ENCODE data around the gene TAAR6. TPM values are rescaled to one million over a fixed set of nuclear protein-coding genes. Genes with fewer than 3 reads are reported as not detected.

The TAAR6 gene, protein sequence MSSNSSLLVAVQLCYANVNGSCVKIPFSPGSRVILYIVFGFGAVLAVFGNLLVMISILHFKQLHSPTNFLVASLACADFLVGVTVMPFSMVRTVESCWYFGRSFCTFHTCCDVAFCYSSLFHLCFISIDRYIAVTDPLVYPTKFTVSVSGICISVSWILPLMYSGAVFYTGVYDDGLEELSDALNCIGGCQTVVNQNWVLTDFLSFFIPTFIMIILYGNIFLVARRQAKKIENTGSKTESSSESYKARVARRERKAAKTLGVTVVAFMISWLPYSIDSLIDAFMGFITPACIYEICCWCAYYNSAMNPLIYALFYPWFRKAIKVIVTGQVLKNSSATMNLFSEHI
- not detected for polyA plus RNA-seq (2012; ENCODE audit: insufficient read depth, insufficient read length, low read depth)

DNA sequence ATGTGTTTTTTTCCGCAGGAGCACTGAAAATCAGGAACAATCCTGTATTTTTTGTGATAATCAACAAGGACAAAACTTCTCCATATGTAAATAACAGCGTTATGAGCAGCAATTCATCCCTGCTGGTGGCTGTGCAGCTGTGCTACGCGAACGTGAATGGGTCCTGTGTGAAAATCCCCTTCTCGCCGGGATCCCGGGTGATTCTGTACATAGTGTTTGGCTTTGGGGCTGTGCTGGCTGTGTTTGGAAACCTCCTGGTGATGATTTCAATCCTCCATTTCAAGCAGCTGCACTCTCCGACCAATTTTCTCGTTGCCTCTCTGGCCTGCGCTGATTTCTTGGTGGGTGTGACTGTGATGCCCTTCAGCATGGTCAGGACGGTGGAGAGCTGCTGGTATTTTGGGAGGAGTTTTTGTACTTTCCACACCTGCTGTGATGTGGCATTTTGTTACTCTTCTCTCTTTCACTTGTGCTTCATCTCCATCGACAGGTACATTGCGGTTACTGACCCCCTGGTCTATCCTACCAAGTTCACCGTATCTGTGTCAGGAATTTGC is at the start of gene TAAR6:
Gene TAAR6 (plus strand): TSS at position 102 of the 557 bp plus-strand sequence. CDS start 0 bp downstream, at position 102.
- H3K36me3 ChIP-seq = no peaks in the 10 kb centered on the region
- H3K27me3 ChIP-seq = peaks cover 49% of the 10 kb centered on the region
- no peaks in the 10 kb centered on the region for H3K4me1 ChIP-seq
- no peak for DNase-seq
- no peaks in the 10 kb centered on the region; the same call in 1 of the 2 replicates for H3K9me3 ChIP-seq
- TF ChIP-seq, protein P1, sequence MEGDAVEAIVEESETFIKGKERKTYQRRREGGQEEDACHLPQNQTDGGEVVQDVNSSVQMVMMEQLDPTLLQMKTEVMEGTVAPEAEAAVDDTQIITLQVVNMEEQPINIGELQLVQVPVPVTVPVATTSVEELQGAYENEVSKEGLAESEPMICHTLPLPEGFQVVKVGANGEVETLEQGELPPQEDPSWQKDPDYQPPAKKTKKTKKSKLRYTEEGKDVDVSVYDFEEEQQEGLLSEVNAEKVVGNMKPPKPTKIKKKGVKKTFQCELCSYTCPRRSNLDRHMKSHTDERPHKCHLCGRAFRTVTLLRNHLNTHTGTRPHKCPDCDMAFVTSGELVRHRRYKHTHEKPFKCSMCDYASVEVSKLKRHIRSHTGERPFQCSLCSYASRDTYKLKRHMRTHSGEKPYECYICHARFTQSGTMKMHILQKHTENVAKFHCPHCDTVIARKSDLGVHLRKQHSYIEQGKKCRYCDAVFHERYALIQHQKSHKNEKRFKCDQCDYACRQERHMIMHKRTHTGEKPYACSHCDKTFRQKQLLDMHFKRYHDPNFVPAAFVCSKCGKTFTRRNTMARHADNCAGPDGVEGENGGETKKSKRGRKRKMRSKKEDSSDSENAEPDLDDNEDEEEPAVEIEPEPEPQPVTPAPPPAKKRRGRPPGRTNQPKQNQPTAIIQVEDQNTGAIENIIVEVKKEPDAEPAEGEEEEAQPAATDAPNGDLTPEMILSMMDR (IDR thresholded peaks at IDR 0.05; ENCODE audit: low read depth, low read length) = no peak
- H3K4me3 ChIP-seq (ENCODE audit: low read depth, low read length) = no peak within 1 kb of the TSS

DNA sequence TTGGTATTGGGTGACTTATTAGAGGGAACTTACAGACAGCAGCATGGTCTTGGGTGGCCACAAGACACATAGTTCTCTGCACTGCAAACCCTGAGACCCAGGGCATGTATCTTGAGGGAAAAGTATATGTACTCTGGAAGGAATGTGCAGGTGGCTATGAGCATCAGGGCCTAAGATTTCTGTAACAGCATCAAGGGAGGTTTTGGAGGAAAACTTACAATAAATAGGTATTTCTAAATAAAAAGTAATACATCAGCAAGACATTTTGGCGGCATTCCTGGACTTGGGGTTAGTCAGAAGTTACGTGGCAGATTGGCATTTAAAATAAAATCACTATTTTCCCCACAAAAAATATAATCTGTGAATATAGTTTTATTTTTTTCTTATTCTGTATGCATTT is 49.2 kb upstream of the TAAR6 start:
- Histone ChIP-seq H3K4me1 (no peaks in the 10 kb centered on the region), H3K4me3 (ENCODE audit: low read depth, low read length) (no peak overlapping the region), H3K36me3 (no peaks in the 10 kb centered on the region), H3K27me3 (peaks cover 52% of the 10 kb centered on the region), H3K9me3 (no peaks in the 10 kb centered on the region; the same call in 1 of the 2 replicates)
- DNase-seq = no peak
- TF ChIP-seq, protein P1 (IDR thresholded peaks at IDR 0.05; ENCODE audit: low read depth, low read length) = no peak

DNA sequence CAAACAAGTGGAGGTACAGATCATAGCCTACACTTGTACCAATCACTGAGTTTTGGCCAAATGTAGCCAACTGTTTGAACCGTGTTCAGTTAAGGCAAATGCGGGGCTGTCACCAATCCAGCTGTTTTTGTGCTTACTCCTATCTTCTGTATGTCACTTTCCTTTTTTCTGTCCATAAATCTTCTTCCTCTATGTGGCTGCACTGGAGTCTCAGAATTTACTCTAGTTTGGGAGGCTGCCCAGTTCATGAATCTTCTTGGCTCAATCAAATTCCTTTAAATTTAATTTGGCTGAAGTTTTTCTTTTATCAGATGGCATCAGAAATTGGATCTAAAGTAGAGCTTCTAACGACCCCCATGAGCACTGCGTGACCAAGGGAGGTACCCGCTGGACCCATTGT is 45.5 kb upstream of the TAAR6 start:
- TF ChIP-seq, protein P1 (IDR thresholded peaks at IDR 0.05; ENCODE audit: low read depth, low read length) = no peak
- H3K36me3 ChIP-seq = no peaks in the 10 kb centered on the region

DNA sequence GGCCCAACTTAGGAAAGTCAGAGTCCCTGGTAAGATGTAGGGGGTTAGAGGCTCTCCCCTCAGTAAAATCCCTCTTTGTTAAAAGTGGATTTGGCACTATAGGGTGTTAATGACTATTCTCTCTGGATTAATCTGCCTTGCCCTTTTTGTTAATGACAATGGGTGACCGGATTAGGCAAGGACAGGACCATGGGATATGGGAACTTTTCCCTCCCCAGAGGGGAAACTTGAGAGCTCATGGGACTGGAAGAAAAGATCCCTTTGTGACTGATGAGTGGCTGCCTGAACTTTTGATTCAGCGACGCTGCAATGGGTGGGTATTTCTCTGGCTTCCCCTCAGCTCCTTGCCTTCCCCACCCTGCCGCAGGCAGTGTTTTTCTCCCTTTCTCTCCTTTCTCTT is 44.3 kb upstream of the TAAR6 start:
- DNase-seq = no peak
- H3K4me3 ChIP-seq (ENCODE audit: low read depth, low read length) = no peak overlapping the region
- TF ChIP-seq, protein P1 (IDR thresholded peaks at IDR 0.05; ENCODE audit: low read depth, low read length) = no peak
- H3K4me1 ChIP-seq = no peaks in the 10 kb centered on the region
- H3K36me3 ChIP-seq = no peaks in the 10 kb centered on the region
- H3K9me3 ChIP-seq = no peaks in the 10 kb centered on the region; the same call in 1 of the 2 replicates
- H3K27me3 ChIP-seq = peaks cover 37% of the 10 kb centered on the region

More for the DNA sequence above, 45.5 kb upstream of the TAAR6 start:
- Histone ChIP-seq H3K9me3 (no peaks in the 10 kb centered on the region; the same call in 1 of the 2 replicates), H3K27me3 (peaks cover 41% of the 10 kb centered on the region), H3K4me3 (ENCODE audit: low read depth, low read length) (no peak overlapping the region), H3K4me1 (no peaks in the 10 kb centered on the region)
- DNase-seq = no peak

DNA sequence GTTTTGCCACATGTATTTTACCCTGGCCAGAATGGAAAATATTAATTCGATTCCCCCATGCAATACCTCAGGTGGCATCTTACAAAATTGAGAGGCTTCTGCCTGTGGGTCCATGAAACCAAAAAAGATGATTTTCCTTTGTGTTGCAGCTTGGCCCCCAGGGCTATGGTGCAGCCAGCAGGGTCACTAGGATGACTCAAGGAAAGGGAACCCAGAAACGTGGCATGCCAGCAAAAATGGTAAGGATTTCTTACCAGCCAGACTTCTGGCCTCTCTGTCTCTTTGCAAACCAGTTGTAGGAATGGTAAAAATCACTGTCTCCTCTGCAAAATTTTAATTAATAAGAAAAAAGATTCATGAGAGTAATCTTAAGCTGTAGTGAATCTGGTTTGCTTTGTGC is 43.7 kb upstream of the TAAR6 start:
- Histone ChIP-seq H3K36me3 (no peaks in the 10 kb centered on the region), H3K27me3 (peaks cover 37% of the 10 kb centered on the region), H3K9me3 (no peaks in the 10 kb centered on the region; the same call in 1 of the 2 replicates), H3K4me1 (no peaks in the 10 kb centered on the region), H3K4me3 (ENCODE audit: low read depth, low read length) (no peak overlapping the region)
- DNase-seq = no peak
- TF ChIP-seq, protein P1 (IDR thresholded peaks at IDR 0.05; ENCODE audit: low read depth, low read length) = no peak

DNA sequence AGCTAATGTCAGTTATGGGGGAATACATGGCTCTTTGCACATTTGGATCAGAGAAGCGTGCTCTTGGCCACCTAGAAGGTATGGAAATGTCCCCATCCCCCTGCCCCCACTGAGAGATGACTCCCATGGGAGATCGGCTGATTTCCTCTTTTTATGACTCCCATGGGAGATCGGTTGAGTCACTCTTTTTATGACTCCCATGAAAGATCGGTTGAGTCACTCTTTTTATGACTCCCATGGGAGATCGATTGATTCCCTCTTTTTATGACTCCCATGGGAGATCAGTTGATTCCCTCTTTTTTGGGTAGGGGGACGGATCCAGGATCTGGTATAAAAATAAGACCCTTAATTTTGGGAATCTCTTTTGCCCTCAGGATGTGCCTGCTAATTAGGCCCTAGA is 42.3 kb upstream of the TAAR6 start:
- Histone ChIP-seq H3K9me3 (no peaks in the 10 kb centered on the region; the same call in 1 of the 2 replicates), H3K4me1 (no peaks in the 10 kb centered on the region), H3K4me3 (ENCODE audit: low read depth, low read length) (no peak overlapping the region), H3K36me3 (no peaks in the 10 kb centered on the region), H3K27me3 (peaks cover 26% of the 10 kb centered on the region)
- no peak for DNase-seq
- TF ChIP-seq, protein P1 (IDR thresholded peaks at IDR 0.05; ENCODE audit: low read depth, low read length) = no peak

Data from BE2C (cell line).